BE2C (cell line): Measurements from ENCODE around the gene PROCA1.

Source experiments
- DNase-seq: peaks from one replicate; pipeline ENCODE4 v3.0.0-alpha.2; 2020
- H3K27me3 ChIP-seq: fragments of 250-450 bp; sonication (Bioruptor Pico); 2 replicates; pipeline ENCODE4 v1.5.1; 2020; ENCODE audit warnings: mild to moderate bottlenecking
- H3K36me3 ChIP-seq: fragments of 250-450 bp; sonication (Bioruptor Pico); 2 replicates; pipeline ENCODE4 v1.5.1; 2020; ENCODE audit warnings: mild to moderate bottlenecking
- H3K4me1 ChIP-seq: fragments of 250-450 bp; sonication (Bioruptor Pico); 2 replicates; pipeline ENCODE4 v1.5.1; 2020
- H3K4me3 ChIP-seq: 2 replicates; pipeline ENCODE4 v1.5.1; 2011; ENCODE audit warnings: low read depth, low read length
- H3K9me3 ChIP-seq: fragments of 250-450 bp; sonication (Bioruptor Pico); 2 replicates; pipeline ENCODE4 v1.5.1; 2020
- TF ChIP-seq, protein P1 (sequence below): IDR thresholded peaks from 2 replicates; pipeline ENCODE4 v1.5.1; 2012; ENCODE audit warnings: mild to moderate bottlenecking, low read depth, low read length

Gene PROCA1

DNA sequence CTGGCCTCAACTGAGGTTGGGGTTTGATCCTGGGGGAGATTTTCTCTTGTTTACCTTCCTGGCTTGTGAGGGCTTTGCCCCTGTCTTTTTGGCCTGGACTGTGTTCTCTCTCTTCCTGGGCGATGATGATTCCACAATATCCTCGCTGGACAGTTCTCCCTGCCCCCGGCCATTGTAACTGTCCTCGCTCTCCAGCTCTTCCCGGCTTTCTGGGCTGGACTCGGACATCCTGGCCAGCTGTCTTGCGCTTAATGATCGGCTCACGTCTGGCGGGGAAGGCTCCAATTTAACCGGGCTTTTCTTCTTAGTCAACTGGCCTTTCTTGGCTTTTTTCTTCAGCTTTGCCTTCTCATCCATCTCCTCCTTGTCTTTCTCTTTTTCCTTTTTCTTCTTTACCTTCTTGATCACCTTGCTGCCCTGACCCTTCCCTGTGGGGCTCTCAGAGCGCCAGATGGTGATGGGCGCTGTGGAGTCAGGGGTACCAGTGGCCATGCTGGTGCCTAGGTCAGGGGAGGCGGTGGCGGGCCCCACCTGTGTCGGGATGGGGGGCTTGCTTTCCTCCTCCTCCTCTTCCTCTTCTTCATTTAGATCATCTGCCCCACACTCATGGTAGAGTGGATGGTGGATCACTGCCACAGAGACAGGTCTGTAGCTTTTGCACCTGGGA, 8.0 kb downstream of the PROCA1 start:
- TF ChIP-seq, protein P1, sequence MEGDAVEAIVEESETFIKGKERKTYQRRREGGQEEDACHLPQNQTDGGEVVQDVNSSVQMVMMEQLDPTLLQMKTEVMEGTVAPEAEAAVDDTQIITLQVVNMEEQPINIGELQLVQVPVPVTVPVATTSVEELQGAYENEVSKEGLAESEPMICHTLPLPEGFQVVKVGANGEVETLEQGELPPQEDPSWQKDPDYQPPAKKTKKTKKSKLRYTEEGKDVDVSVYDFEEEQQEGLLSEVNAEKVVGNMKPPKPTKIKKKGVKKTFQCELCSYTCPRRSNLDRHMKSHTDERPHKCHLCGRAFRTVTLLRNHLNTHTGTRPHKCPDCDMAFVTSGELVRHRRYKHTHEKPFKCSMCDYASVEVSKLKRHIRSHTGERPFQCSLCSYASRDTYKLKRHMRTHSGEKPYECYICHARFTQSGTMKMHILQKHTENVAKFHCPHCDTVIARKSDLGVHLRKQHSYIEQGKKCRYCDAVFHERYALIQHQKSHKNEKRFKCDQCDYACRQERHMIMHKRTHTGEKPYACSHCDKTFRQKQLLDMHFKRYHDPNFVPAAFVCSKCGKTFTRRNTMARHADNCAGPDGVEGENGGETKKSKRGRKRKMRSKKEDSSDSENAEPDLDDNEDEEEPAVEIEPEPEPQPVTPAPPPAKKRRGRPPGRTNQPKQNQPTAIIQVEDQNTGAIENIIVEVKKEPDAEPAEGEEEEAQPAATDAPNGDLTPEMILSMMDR = no peak
- Histone ChIP-seq H3K4me1 (no peaks in the 10 kb centered on the region), H3K4me3 (no peak overlapping the region), H3K36me3 (peaks cover 20% of the 10 kb centered on the region), H3K9me3 (no peaks in the 10 kb centered on the region), H3K27me3 (no peaks in the 10 kb centered on the region)
- no peak for DNase-seq

DNA sequence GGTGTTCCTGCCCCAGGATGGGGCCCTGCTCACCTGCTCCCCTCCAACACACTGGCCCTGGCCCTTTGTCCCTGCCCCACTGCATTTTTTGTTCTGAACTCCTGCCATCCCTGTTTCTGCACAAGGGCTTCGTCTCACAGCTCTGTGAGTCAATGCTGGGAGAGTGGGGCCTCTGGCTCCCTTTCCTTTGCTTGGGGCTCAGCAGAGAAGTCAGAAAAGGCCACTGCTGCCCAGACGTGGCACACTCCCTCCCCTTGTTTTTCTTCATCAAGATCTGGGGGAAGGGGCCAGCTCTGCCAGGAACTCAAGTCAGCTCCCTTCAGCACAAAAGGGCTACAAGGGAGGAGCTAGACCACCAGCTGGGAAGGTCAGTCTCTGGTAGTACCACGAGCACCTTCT, 8.9 kb downstream of the PROCA1 start:
- H3K36me3 ChIP-seq = peaks cover 27% of the 10 kb centered on the region
- H3K9me3 ChIP-seq = no peaks in the 10 kb centered on the region
- H3K4me1 ChIP-seq = no peaks in the 10 kb centered on the region
- no peak overlapping the region for H3K4me3 ChIP-seq
- DNase-seq = no peak
- no peaks in the 10 kb centered on the region for H3K27me3 ChIP-seq
- TF ChIP-seq, protein P1 = no peak

DNA sequence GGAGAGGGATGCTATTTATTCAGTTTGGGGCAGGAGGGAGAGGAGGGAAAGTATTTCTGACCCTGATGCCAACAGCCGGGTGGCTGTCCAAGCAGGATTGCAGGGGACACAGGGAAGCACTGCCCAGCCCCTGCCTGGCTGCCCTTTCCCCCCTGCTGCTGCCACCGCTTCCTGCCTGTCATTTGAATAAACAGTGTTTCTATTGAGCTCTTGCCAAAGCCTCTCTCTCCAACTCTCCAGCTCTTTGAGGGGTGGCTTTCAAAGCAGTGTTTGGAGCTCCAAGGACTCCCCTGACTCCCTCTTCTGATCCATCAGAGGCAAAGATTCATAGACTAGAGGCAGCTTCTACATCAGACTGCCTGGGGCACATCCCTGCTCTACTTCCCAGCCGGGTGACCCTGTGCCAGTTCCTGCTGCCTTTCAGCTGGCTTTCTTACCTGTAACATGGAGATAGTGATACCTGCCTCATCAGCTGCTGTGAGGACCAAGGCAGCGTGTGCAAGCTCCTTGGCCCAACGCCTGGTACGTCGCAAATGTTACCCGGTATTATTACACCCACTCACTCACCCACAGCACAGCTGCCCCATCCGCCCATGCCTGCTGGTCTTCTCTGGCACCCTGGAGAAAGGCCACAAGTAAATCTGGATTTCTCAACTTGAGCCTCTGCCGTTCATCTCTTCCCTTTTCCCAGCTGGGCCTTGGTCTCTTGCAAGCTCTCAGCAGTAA, 9.5 kb downstream of the PROCA1 start:
- no peak for DNase-seq
- Histone ChIP-seq H3K27me3 (no peaks in the 10 kb centered on the region), H3K36me3 (peaks cover 32% of the 10 kb centered on the region), H3K4me1 (no peaks in the 10 kb centered on the region), H3K4me3 (no peak overlapping the region), H3K9me3 (no peaks in the 10 kb centered on the region)
- TF ChIP-seq, protein P1 = no peak

DNA sequence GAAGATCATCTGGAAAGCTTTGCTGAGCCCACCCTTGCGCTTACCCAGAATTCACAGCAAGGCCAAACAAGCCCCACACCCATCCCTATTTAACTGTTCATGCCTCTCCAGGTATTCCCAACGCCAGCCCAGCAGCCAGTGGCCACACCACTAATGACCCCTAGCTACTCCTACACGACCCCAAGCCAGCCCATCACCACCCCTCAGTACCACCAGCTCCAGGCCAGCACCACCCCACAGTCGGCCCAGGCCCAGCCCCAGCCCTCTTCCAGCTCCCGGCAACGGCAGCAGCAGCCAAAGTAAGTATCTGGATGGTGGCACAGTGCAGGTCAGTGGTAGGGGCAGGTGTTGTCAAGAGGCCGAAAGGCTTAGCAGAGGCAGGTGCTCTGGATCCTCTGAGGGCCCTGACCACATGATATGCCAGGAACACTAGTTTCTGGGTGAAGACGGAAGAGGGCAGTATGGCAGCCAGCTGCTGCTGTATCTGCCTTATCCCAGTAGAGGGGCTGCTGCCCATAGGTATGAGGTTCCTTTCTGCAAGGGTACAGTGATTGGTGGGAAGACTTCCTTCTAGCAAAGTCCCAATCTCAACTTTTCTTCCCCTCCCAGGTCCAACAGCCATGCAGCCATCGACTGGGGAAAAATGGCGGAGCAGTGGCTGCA, 10.7 kb downstream of the PROCA1 start:
- H3K36me3 ChIP-seq = peaks cover 38% of the 10 kb centered on the region
- no peak for DNase-seq
- no peaks in the 10 kb centered on the region for H3K27me3 ChIP-seq
- H3K9me3 ChIP-seq = no peaks in the 10 kb centered on the region
- TF ChIP-seq, protein P1 = no peak
- no peaks in the 10 kb centered on the region for H3K4me1 ChIP-seq
- H3K4me3 ChIP-seq = no peak overlapping the region

DNA sequence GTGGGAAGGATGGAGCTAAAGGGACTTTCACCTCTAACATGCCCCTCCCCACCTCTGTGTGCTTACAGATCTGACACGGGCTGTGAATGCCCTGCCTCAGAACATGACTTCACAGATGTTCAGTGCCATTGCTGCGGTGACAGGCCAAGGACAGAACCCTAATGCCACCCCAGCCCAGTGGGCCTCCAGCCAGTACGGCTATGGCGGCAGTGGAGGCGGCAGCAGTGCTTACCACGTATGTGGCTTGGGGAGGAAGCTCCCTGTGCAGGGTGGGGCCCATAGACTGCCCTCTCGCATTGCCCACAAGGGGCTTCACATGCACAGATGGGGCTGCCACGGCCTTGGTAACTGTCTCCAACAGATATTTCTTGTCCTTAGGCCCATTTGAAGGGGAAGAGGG, 11.4 kb downstream of the PROCA1 start:
- no peaks in the 10 kb centered on the region for H3K27me3 ChIP-seq
- peaks cover 41% of the 10 kb centered on the region for H3K36me3 ChIP-seq
- no peaks in the 10 kb centered on the region for H3K4me1 ChIP-seq
- H3K4me3 ChIP-seq = no peak overlapping the region
- TF ChIP-seq, protein P1 = no peak
- H3K9me3 ChIP-seq = no peaks in the 10 kb centered on the region
- DNase-seq = no peak
